Endothelial cell of umbilical vein (primary cell): ENCODE measurements around the gene ZMYM4. TPM values are rescaled to one million over a fixed set of nuclear protein-coding genes. Genes with fewer than 3 reads are reported as not detected.

ENCODE experiments used
- Bru-seq: library from RNA; stranded (reverse); fragments of 400-500 nt; gene quantifications from one replicate; lab custom pipeline; 2021; lab: Mats Ljungman, UMichigan
- BruChase-seq, 2 experiments: library from RNA; stranded (reverse); fragments of 400-500 nt; gene quantifications; one replicate each; lab custom pipeline; 2021; lab: Mats Ljungman, UMichigan
- BruUV-seq: library from RNA; stranded (reverse); fragments of 400-500 nt; replicated peaks from 2 replicates; lab custom pipeline; 2021; lab: Mats Ljungman, UMichigan
- CTCF ChIA-PET: fragments of 300-600, 350-600 bp; sonication (Branson Sonifier 250); formaldehyde crosslinking; loops from one replicate; lab custom pipeline; 2021; ENCODE audit warnings: antibody characterized with exemption, inconsistent platforms; lab: Charles Lee
- POLR2A ChIA-PET: fragments of 300-600, 350-600 bp; sonication (Branson Sonifier 250); formaldehyde crosslinking; loops from one replicate; lab custom pipeline; 2021; ENCODE audit warnings: antibody characterized with exemption, inconsistent platforms; lab: Charles Lee
- DNase-seq: peaks from one replicate; pipeline ENCODE4 v3.0.0-alpha.2; 2011; ENCODE audit warnings: low read depth, low spot score
- FAIRE-seq: peaks from 2 replicates; lab custom pipeline; 2011; peaks lifted over from hg19 to GRCh38; lab: Jason Lieb, UNC
- H2AFZ ChIP-seq: 2 replicates; pipeline ENCODE4 v1.6.0; 2012; ENCODE audit warnings: low read depth, low read length, control low read depth, inconsistent platforms
- H3K27ac ChIP-seq: 2 replicates; pipeline ENCODE4 v1.5.1; 2011; ENCODE audit warnings: low read depth, mild to moderate bottlenecking, control low read depth, low read length, moderate library complexity; ENCODE audit not compliant: insufficient read depth
- H3K27me3 ChIP-seq, 2 experiments: 2 replicates each; pipeline versions ENCODE4 v1.6.0 to v1.6.1; 2011; ENCODE audit warnings: low read length in 2 of 2, mixed read lengths in 1 of 2; ENCODE audit not compliant: control insufficient read depth in 2 of 2, insufficient read depth in 2 of 2
- H3K36me3 ChIP-seq, 2 experiments: 2 replicates in 1 of 2; 3 replicates in 1 of 2; pipeline ENCODE4 v1.5.1; 2011; ENCODE audit warnings: low read length in 2 of 2, mild to moderate bottlenecking in 1 of 2, moderate library complexity in 1 of 2; ENCODE audit not compliant: control insufficient read depth in 2 of 2, insufficient read depth in 2 of 2; ENCODE audit errors: extremely low read depth in 1 of 2
- H3K4me1 ChIP-seq: 3 replicates; pipeline ENCODE4 v1.5.1; 2011; ENCODE audit warnings: mild to moderate bottlenecking, low read length; ENCODE audit not compliant: control insufficient read depth, insufficient read depth; ENCODE audit errors: extremely low read depth
- H3K4me2 ChIP-seq: 2 replicates; pipeline ENCODE4 v1.6.1; 2011; ENCODE audit warnings: low read length, control low read depth, mixed read lengths; ENCODE audit not compliant: insufficient read depth
- H3K4me3 ChIP-seq, 3 experiments: fragments of 200-600 bp in 1 of 3; sonication (generic), shearing (Covaris generic) in 1 of 3; replicated peaks in 1 of 3; 2 replicates each; pipeline ENCODE4 v1.5.1; 2011 to 2016; ENCODE audit warnings: control low read depth in 3 of 3, low read length in 3 of 3, mild to moderate bottlenecking in 2 of 3, inconsistent platforms in 1 of 3, low read depth in 1 of 3, moderate library complexity in 1 of 3; ENCODE audit not compliant: insufficient read depth in 1 of 3
- H3K79me2 ChIP-seq: 2 replicates; pipeline ENCODE4 v1.6.0; 2012; ENCODE audit warnings: low read length, inconsistent platforms; ENCODE audit not compliant: control insufficient read depth, insufficient read depth
- H3K9ac ChIP-seq: replicated peaks from 2 replicates; pipeline ENCODE3; 2011; ENCODE audit warnings: low read length, control low read depth; ENCODE audit not compliant: insufficient read depth; ENCODE audit errors: extremely low read depth
- H3K9me1 ChIP-seq: replicated peaks from 3 replicates; pipeline ENCODE4 v1.6.0; 2011; ENCODE audit warnings: mild to moderate bottlenecking, low read length; ENCODE audit not compliant: control insufficient read depth, insufficient read depth; ENCODE audit errors: extremely low read depth
- H3K9me3 ChIP-seq: replicated peaks from 2 replicates; pipeline ENCODE4 v1.5.1; 2012; ENCODE audit warnings: low read length, inconsistent platforms; ENCODE audit not compliant: control insufficient read depth, insufficient read depth
- H4K20me1 ChIP-seq: replicated peaks from 2 replicates; pipeline ENCODE3; 2011; ENCODE audit warnings: mild to moderate bottlenecking, low read length; ENCODE audit not compliant: control insufficient read depth, insufficient read depth; ENCODE audit errors: extremely low read depth
- EZH2 ChIP-seq: IDR thresholded peaks from 2 replicates; pipeline ENCODE4 v1.6.1; 2012; ENCODE audit warnings: borderline replicate concordance, low read depth, mild to moderate bottlenecking, moderate library complexity, low read length, inconsistent platforms; ENCODE audit not compliant: severe bottlenecking
- FOS ChIP-seq: IDR thresholded peaks from 2 replicates; pipeline ENCODE4 v1.6.1; 2011; ENCODE audit warnings: mild to moderate bottlenecking, low read length, moderate library complexity, borderline replicate concordance; ENCODE audit not compliant: insufficient read depth
- POLR2AphosphoS5 ChIP-seq: IDR thresholded peaks from 2 replicates; pipeline ENCODE4 v1.6.1; 2012; ENCODE audit warnings: low read depth, mild to moderate bottlenecking, control low read depth, low read length, moderate library complexity; ENCODE audit not compliant: insufficient read depth
- dilution Hi-C: fragments of 300-500 bp; cut with MboI; formaldehyde crosslinking; loops from one replicate; pipeline ENCODE4 v1.15.0; 2019; ENCODE audit warnings: low sequenced_read_pairs; ENCODE audit not compliant: extremely low pct_ligation_motif_present
- intact Hi-C: fragments of 100-400 bp; cut with micrococcal nuclease; formaldehyde crosslinking; loops from one replicate; pipeline ENCODE4 v1.10.0; 2022
- long read RNA-seq: library from polyadenylated mRNA; stranded (forward); transcript quantifications from one replicate; pipeline ENCODE4 v2.0.0, GENCODE V29; 2021
- polyA minus RNA-seq, 3 experiments: library from RNA; depleted of rRNA, polyadenylated mRNA; stranded (reverse); fragments of >200 nt; gene quantifications; 1 replicate in 1 of 3; 2 replicates in 2 of 3; pipeline ENCODE4 v1.2.3, GENCODE V29; 2011
- polyA plus RNA-seq, 4 experiments: library from polyadenylated mRNA; depleted of rRNA in 3 of 4; stranded (reverse) in 3 of 4; unstranded in 1 of 4; fragments of >200 nt; gene quantifications; 2 replicates each; pipeline versions ENCODE4 v1.2.1 to v1.2.3, GENCODE V29; 2011 to 2012; ENCODE audit warnings: missing spikeins in 1 of 4
- total RNA-seq: library from RNA; stranded (reverse); gene quantifications from 2 replicates; pipeline ENCODE4 v1.2.3, GENCODE V29; 2021

Gene ZMYM4
- total RNA-seq (61.2 and 65.0 TPM in 2 replicates), polyA plus RNA-seq (13.5 and 15.3 TPM in 2 replicates), polyA minus RNA-seq (45.4 and 51.5 TPM in 2 replicates), Bru-seq, nascent RNA (percentile 90 among the genes with signal in this experiment), BruChase-seq, experiment 1, labeled RNA remaining after a 6-hour chase (percentile 88 among the genes with signal in this experiment), BruChase-seq, experiment 2, labeled RNA remaining after a 2-hour chase (percentile 94 among the genes with signal in this experiment)
- polyA plus RNA-seq (2011; cell fraction: cytosol; rRNA removed) = 17.2 and 17.4 TPM in 2 replicates
- polyA plus RNA-seq (2011; cell fraction: nucleus; rRNA removed) = 38.3 and 48.0 TPM in 2 replicates
- polyA plus RNA-seq (2012) = 28.6 and 42.1 TPM in 2 replicates
- polyA minus RNA-seq (2011; cell fraction: cytosol; rRNA and poly(A)+ RNA removed) = 21.2 TPM
- polyA minus RNA-seq (2011; cell fraction: nucleus; rRNA and poly(A)+ RNA removed) = 69.1 and 98.4 TPM in 2 replicates
- long read RNA-seq, full-length matches to known transcripts = 7 of 26 reads
- long read RNA-seq, partial matches to known transcripts = 9 of 26 reads
- long read RNA-seq, other reads (novel, unspliced or antisense) = 10 of 26 reads

GRCh38 chr1:35268282-35269200 lies at the start of gene ZMYM4:
Gene ZMYM4 (plus strand): TSS chr1:35268709. CDS start chr1:35269047, 338 bp downstream.
- H2AFZ ChIP-seq = peak within 1 kb of the TSS; percentile 96
- TSS peak; percentile 58 for BruUV-seq
- H3K4me3 ChIP-seq = peak within 1 kb of the TSS; percentile 61 to 99 (median 84)
- peak; percentile 98 for DNase-seq
- TF ChIP-seq POLR2AphosphoS5 (peak; percentile 70), EZH2 (no peak), FOS (no peak)
- peak within 1 kb of the TSS; percentile 95 for H3K4me2 ChIP-seq
- H3K9ac ChIP-seq = peak within 1 kb of the TSS; percentile 83
- no peaks in the 10 kb centered on the region for H4K20me1 ChIP-seq
- H3K9me1 ChIP-seq = no peaks in the 10 kb centered on the region
- H3K4me1 ChIP-seq = peaks cover 5% of the 10 kb centered on the region
- POLR2A ChIA-PET = interaction anchor here (0.7 kb wide), 1 partner anchor 34 kb away, joined by 4 read pairs; no protein-coding TSS in a partner anchor
- CTCF ChIA-PET = no interaction called here
- H3K79me2 ChIP-seq = peaks cover 47% of the 10 kb centered on the region
- no peaks in the 10 kb centered on the region for H3K9me3 ChIP-seq
- peak; percentile 96 for FAIRE-seq
- peak within 1 kb of the TSS; percentile 47 for H3K27ac ChIP-seq
- H3K27me3 ChIP-seq = peaks cover 0 to 2% of the 10 kb centered on the region in 2 experiments
- no peaks in the 10 kb centered on the region for H3K36me3 ChIP-seq
- intact Hi-C loops = loop anchor here (1.0 to 2.0 kb wide), 3 partner anchors 19 to 76 kb away; partner anchors contain the start of gene SFPQ
- dilution Hi-C loops = no loop called here
